ENCODE results near the gene TEDC2. TPM values are rescaled to one million over a fixed set of nuclear protein-coding genes. Genes with fewer than 3 reads are reported as not detected.

The TEDC2 gene
- total RNA-seq, 4 donors from 2014 or later = 1.3 to 2.5 (median 1.8) TPM; not detected in 1

DNA sequence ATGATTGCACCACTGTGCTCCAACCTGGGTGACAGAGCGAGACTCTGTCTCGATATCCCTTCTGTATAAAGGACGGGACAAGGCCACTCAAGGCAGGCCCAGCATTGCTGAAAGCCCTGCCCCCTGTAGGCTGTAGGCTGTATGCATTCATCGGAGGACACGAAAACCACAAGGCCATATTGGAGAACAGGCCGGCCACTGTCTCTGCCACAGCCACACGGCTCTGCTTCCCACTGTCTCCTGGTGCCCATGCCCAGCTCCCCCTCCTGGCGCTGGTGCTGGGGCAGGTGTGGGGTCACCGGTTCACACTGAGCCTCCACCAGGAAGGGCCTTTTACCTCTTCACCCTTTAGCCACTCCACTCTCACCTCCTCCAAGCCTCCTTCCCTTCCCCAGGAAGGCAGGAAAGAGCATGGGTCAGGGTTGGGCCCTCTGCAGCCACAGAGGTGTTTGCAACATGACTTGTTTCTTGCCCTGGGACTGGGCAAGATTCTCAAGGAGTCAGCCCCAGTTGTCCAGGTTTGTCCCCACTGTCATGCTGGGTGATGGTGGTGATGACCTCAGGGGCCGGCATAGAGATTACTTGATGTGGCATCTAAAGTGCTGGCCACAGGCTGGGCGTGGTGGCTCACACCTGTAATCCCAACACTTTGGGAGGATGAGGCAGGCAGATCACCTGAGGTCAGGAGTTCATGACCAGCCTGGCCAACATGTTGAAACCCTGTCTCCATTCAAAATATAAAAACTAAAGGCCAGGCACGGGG lies 5.9 kb downstream of the TEDC2 start:
- Histone ChIP-seq H3K4me3 (no peak overlapping the region), H3K9me3 (no peaks in the 10 kb centered on the region), H3K27me3 (peaks cover 0 to 31% of the 10 kb centered on the region in 2 donors), H3K27ac (no peak overlapping the region), H3K4me1 (peaks cover 0 to 38% (median 20%) of the 10 kb centered on the region in 4 donors), H3K36me3 (no peaks in the 10 kb centered on the region)
- WGBS, 2 donors = 80 to 81% methylated on average over 11 to 12 of the region's 12 CpGs
- TF ChIP-seq EP300 (IDR thresholded peaks at IDR 0.05) = no peak
- TF ChIP-seq POLR2A (IDR thresholded peaks at IDR 0.05) = no peak
- TF ChIP-seq, protein P1, sequence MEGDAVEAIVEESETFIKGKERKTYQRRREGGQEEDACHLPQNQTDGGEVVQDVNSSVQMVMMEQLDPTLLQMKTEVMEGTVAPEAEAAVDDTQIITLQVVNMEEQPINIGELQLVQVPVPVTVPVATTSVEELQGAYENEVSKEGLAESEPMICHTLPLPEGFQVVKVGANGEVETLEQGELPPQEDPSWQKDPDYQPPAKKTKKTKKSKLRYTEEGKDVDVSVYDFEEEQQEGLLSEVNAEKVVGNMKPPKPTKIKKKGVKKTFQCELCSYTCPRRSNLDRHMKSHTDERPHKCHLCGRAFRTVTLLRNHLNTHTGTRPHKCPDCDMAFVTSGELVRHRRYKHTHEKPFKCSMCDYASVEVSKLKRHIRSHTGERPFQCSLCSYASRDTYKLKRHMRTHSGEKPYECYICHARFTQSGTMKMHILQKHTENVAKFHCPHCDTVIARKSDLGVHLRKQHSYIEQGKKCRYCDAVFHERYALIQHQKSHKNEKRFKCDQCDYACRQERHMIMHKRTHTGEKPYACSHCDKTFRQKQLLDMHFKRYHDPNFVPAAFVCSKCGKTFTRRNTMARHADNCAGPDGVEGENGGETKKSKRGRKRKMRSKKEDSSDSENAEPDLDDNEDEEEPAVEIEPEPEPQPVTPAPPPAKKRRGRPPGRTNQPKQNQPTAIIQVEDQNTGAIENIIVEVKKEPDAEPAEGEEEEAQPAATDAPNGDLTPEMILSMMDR (IDR thresholded peaks at IDR 0.05) = no peak
- DNase-seq (ENCODE audit: low spot score in 2 of 2) = no peak

DNA sequence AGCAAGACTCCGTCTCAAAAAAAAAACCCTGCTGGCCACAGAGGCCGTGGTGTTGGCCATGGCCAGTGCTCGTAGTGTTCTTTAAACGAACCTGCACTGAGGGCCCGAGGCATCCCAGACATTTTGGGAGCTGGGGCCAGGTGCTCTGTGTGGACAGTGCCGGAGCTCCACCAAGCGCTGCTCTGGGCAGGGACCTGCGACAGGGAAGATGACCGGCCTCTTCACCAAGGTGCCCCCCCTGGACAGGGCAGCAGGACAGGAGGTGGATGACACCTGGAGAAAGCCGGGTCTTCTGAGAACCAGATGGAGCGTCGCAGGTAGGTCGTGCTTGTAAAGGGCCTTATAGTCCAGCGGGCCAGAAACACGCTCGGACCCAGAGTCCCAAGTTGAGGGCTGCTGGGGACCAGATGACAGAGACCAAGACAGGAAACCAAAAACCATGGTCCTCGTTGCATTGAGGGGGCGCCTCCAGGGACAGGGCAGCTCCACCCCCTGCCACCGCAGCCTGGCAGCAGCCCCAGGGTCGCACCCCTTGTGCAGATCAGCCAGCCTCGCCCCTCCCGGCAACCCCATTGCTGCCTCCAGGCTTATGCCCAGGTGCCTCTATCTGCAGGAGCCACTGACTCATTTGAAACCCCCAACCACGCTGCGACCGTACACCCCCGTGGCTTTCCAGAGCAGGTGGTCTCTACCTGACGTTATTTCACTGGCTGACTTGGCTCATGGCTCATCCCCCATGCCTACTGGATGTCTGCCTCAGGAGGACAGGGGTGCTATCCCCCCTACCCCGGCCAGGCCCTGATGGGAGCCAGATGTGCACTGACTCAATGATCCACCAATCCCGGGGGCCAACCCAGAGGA lies 7.0 kb downstream of the TEDC2 start:
- no peak for DNase-seq (ENCODE audit: low spot score in 2 of 2)
- TF ChIP-seq, protein P1 (IDR thresholded peaks at IDR 0.05) = no peak
- no peak for TF ChIP-seq EP300 (IDR thresholded peaks at IDR 0.05)
- TF ChIP-seq POLR2A (IDR thresholded peaks at IDR 0.05) = no peak
- Histone ChIP-seq H3K36me3 (no peaks in the 10 kb centered on the region), H3K27ac (peak overlapping the region in 2 of 4 donors; percentile 46 to 80), H3K4me1 (peaks cover 0 to 48% (median 31%) of the 10 kb centered on the region in 4 donors), H3K9me3 (no peaks in the 10 kb centered on the region), H3K4me3 (peak overlapping the region in 2 of 4 donors; percentile 33 to 61), H3K27me3 (peaks cover 0 to 40% of the 10 kb centered on the region in 2 donors)
- 75 to 83% methylated on average over 28 to 29 of the region's 29 CpGs for WGBS, 2 donors

DNA sequence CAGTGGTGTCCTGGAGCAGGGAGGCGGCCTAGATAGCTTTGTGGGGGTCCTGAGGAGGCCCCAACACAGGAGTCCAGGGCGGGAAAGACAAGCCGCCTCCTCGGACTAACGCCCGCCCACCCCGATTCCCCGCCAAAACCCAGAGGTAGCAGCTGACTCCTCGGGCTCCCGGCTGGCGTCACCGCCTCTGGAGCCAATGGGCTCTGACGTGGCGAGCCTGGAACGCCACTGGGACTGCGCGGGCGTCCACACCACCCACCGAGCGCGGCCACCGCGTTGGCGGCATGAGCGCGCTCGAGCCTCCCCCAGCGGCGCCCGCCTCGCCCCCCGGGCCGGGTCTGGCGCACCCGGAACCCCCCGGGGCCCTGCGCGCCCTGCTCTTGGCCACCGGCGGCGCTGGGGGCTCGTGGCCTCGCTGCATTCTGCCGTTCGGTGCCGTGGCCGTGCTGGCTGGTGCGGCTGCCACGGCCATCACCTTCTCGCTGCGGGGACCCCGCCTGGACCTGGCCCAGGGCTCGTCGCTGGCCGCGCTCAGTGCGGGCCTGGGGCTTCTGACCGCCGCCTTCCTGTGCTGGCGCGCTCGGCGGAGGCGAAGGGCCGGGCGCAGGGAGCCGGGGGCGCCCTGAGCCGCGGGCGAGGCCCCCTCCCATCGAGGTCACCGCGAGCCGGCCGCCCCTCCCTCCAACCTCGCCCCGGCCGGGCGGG lies 7.8 kb downstream of the TEDC2 start:
- Histone ChIP-seq H3K36me3 (no peaks in the 10 kb centered on the region), H3K27ac (peak overlapping the region; percentile 10 to 80 (median 47)), H3K4me1 (peaks cover 0 to 56% (median 32%) of the 10 kb centered on the region in 4 donors), H3K27me3 (peaks cover 0 to 47% of the 10 kb centered on the region in 2 donors), H3K4me3 (peak overlapping the region; percentile 33 to 61 (median 35)), H3K9me3 (no peaks in the 10 kb centered on the region)
- peak; percentile 66 for DNase-seq (ENCODE audit: low spot score in 2 of 2)
- WGBS, 2 donors = 1 to 2% methylated on average over 27 to 31 of the region's 80 CpGs
- peak; percentile 36 to 76 for TF ChIP-seq POLR2A (IDR thresholded peaks at IDR 0.05)
- peak in 1 of 2 donors; percentile 26 for TF ChIP-seq EP300 (IDR thresholded peaks at IDR 0.05)
- TF ChIP-seq, protein P1 (IDR thresholded peaks at IDR 0.05) = peak in 1 of 5 experiments; percentile 24

DNA sequence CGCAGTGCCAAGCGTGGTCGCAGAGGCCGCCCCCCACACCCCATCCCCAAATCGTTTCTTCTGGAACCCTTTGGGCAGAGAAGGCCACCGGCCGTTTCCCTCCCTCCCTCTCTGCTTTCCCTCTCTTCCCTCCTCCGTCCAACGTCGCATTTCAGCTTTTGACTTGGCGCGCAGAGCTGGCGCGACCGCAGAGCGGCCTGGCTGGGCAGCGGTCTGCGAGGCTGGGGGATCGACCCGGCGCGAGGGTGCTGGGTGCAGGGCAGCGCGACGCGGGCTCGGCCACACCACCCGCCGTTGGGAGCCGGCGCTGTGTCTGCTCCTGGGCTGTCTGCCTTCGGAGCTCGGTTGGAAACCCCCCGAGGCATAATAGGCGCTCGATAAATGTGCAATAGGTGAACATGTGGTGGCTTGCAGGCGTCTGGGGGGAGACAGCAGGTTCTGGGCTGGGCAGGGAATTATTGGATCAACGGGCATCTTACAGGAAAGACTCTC lies 8.4 kb downstream of the TEDC2 start:
- Histone ChIP-seq H3K36me3 (no peaks in the 10 kb centered on the region), H3K9me3 (no peaks in the 10 kb centered on the region), H3K4me3 (peak overlapping the region; percentile 33 to 61 (median 35)), H3K27ac (peak overlapping the region in 3 of 4 donors; percentile 36 to 80 (median 48)), H3K4me1 (peaks cover 0 to 62% (median 33%) of the 10 kb centered on the region in 4 donors), H3K27me3 (peaks cover 0 to 53% of the 10 kb centered on the region in 2 donors)
- 2% methylated on average over 30 to 38 of the region's 38 CpGs for WGBS, 2 donors
- TF ChIP-seq EP300 (IDR thresholded peaks at IDR 0.05) (no peak), POLR2A (IDR thresholded peaks at IDR 0.05) (no peak)
- TF ChIP-seq, protein P1 (IDR thresholded peaks at IDR 0.05) = no peak
- no peak for DNase-seq (ENCODE audit: low spot score in 2 of 2)
